ENCODE results near the gene CAPSL.
"Not testable (repeated sequence)": the region's sequence is repeated elsewhere in the genome, so short reads cannot be mapped to it uniquely, and the experiment has no call there.

Gene CAPSL

DNA sequence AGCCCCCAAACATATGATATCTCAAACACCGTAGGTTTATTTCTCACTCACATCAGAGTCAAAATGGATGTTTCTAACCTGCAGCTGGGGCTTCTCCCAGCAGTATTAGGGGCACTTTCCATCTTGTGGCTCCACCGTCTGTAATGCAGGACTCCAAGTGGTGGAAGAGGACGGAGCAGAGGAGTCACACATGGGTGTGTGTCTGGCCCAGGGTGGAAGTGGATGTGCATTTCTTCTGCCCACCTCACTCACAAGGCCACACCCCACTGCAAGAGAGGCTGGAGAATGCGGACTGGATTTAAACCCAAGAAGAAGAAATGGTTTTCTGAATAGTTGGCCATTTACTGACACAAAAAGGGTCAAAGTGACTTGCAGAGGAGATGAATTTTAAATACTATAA, 67.8 kb downstream of the CAPSL start:
- DNase-seq = no peak

DNA sequence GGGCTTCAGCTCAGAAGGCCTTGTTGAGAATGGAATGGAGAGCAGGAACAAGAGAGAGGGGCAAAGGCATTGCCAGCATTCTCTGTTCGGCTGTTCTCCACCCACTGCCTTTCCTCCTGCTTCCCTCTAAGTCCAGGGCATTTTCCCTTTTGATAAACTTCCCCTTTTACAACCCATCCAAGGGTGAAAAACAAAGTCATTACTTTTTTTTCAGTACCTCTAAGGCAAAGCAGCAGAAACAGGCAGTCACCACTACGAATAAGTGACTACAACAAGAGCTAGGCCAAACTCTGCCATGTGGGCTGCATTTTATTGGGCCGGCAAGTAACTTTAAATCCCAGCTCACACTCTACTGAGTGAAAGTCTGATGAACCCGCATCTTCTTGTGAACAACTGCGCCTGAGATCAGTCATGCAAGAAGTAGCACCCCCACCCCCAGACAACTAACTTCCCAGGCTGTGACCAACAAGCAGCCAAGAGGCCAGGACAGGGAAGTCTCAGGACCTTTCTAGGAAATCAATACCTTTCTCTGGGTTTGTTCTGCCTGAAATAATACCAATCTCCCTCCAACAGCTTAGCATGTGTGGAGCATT, 68.6 kb downstream of the CAPSL start:
- no peak for DNase-seq

DNA sequence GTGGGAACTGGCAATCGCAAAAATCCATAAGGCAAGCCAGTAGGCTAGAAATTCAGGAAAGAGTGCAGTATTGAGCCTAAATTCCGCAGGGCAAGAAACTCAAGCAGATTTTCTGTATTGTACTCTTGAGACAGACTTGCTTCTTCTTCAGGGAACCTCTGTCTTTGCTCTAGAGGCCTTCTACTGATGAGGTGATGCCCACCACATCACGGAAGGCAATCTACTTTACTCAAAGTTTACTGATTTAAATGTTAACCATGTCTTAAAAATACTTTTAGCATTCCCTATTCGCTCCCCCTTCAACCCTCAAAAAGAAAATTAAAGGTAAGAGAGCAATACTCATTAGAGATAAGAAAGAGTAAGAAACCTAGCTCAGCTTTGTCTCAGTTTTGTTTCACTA, 70.4 kb downstream of the CAPSL start:
- no peak for DNase-seq

DNA sequence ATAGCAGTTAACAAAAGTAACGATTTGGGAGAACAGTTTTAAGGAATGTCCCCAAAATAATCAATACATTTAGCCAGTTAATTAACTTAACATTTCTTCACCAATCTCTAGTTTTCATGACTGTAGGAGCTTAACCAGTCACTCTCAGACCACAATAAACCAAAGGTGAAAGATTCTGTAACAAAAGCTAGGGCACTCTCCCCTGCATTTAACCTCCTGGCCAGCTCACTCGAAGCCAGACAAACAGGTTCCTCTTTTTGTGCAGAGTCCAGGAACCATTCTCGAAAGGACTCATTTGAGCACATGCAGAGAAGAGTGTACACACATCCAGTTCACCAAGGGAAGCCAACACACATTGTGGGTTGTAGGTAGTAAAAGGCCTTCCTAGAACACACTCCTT, 75.3 kb downstream of the CAPSL start:
- no peak for DNase-seq

DNA sequence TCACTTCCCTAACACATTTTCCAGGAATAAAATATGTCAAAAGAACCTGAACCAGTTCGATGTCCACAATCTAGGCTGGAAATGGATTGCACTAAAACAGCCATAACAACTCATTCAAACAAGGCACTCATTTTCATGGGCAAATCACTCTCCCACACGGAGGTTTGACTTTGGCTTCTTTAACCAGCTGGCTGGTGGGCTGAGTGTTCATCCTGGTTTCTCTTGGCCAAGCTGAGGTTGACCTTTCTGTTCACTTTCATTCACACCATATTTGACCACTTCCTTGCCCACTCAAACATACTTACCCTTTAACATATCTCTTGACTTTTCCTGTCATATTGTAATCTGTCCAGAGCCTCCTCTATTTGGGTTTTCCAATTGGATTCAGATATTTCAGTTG, 76.3 kb downstream of the CAPSL start:
- DNase-seq = no peak

DNA sequence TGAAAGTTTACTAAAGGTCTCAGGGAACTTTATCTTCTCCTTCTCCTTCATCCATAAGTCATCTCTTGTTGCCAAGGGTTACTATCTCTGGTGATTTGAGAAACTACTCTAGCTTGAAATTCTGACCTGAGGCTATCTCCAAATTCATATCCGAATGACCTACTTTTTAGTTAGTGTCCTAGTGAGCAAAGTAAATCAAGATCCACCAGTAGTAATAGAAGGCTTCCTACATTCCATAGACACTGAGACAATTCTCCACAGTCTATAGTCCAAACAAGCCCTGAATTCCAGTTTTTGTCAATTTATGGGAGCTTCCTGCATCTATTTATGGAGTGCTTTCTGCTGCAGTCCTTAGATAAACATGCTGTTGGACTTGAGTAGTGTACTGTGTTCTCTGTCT, 76.7 kb downstream of the CAPSL start:
- no peak for DNase-seq

DNA sequence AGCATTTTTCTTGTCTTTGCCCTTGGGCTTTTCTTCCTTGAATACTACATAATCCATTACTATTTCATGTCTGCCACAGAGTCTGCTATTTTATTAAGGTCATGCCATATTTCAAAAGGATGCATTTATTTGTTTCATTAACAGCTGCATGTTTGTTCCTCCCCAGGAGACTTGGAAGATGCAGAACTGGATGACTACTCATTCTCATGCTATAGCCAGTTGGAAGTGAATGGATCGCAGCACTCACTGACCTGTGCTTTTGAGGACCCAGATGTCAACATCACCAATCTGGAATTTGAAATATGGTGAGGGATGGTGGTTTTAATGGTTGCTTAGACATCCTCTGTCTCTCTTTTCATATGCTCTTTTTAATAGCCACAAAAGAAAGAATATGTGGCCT, 77.7 kb downstream of the CAPSL start:
- no peak for DNase-seq

DNA sequence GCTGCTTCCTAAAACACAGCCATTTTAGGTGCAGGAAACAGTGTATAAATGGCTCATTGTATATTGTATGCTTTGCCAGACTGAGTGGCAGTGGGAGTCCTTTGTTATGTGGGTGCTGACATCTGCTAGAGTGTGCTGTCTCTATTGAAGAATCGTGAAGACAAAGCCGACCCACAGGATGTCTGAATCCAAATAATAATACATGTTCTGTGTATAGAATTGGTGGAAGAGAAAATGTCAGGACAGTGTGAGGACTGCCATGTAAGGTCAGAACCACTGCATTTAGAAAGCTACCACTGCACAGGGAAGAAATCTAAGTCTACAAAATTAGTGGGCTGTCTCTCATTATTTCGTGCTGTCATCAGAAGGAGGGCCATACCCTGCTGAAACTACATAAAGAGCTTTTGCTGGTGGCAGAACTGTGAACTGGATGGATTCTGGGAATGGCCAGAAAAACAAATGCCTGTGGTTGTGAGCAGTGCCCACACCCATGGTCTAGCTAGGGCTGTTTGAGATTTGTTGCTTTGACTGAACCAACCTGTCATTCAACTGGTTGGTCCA, 79.2 kb downstream of the CAPSL start:
- no peak for DNase-seq

DNA sequence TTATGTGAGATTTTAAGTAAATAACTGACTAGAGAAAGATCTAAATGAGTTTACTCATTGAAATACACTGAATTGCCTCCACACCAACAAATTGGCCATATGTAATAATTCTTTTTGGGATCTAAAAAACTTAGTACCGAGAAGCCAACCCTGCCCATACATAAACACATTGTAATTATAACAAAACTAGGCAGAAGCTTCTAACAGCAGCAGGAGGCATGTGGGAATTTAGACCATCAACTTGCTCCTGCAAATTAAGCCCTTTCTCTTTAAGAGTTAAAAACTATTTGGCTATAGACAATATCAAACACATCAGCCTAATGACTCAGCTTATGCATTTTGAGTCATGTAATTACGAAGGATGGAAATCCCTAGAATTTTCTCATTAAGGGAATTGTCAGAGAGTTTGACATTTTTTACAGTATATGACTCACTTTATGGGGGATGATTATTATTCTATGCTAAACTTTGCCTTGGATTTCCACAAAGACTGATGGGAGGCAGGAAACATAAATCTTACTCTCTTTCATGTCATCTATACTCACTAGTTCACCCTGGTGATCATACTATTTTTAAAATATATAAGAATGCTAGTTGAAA, 80.7 kb downstream of the CAPSL start:
- DNase-seq = no peak

DNA sequence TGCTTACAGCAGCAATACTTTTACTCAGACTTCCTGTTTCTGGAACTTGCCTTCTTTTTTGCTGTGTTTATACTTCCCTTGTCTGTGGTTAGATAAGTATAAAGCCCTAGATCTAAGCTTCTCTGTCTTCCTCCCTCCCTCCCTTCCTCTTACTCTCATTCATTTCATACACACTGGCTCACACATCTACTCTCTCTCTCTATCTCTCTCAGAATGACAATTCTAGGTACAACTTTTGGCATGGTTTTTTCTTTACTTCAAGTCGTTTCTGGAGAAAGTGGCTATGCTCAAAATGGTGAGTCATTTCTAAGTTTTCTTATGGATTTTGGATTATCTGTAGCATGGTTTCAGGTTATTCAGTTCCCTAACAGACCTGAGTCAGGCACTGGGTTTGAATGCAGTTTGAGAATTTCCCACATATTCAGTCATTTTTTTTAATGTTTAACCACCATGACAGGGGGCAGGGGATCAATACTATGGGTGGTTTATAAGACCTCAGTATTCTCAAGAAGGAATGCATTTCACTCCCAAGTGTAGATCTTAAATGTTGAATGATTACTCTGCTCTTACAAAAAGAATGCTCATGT, 81.6 kb downstream of the CAPSL start, which contains the start of gene IL7R:
Gene IL7R, plus strand, starts transcription at position 127 of the 587 bp plus-strand sequence. Its CDS starts 87 bp downstream, at position 214.
- DNase-seq = no peak

DNA sequence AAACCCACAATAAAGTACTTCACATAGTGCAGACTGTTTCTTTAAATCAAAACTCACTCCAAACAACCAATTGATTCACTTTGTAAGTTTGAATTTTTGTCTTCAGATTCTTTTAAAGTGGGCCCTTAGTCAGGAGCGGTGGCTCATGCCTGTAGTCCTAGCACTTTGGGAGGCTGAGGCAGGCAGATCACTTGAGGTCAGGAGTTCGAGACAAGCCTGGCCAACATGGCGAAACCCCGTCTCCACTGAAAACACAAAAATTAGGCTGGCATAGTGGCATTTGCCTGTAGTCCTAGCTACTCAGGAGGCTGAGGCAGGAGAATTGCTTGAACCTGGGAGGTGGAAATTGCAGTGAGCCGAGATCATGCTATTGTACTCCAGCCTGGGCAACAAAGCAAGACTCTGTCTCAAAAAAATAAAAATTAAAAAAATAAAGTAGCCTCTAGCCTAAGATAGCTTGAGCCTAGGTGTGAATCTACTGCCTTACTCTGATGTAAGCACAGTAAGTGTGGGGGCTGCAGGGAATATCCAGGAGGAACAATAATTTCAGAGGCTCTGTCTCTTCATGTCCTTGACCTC, 82.1 kb downstream of the CAPSL start:
- DNase-seq = not testable (repeated sequence)

DNA sequence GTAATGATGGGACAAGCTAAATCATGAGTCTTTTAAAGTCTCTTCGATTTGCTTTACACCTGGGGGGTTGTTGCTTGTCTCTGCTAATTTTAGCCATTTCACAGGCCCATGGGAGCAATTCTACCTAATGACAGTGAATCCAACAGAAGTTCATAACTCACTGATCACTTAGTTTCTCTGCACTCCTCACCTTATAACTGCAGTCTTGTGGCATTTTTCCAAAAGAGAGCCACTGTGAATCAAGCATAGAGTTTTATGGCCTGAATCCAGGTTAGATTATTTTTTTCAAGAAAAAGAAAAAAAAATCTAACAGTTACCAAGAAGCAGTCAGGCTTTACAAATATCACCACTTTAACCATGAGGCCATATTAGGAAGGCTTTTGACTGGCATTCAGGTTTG, 83.2 kb downstream of the CAPSL start:
- DNase-seq = no peak
